ENCODE data around the gene ERICH4. TPM values are rescaled to one million over a fixed set of nuclear protein-coding genes. Genes with fewer than 3 reads are reported as not detected.

ERICH4 gene
- total RNA-seq, 1 donor from 2014 or later, result not detected

- no peak overlapping the region for H3K4me2 ChIP-seq (ENCODE audit: low read length)
- H3K9me3 Mint-ChIP-seq (ENCODE audit: unreplicated experiment), result no peaks in the 10 kb centered on the region
- no peak overlapping the region for H3K27ac Mint-ChIP-seq (ENCODE audit: unreplicated experiment)
- peaks cover 19% of the 10 kb centered on the region for H3K4me1 Mint-ChIP-seq (ENCODE audit: low read depth, unreplicated experiment)
- peaks cover 15% of the 10 kb centered on the region for H4K20me1 ChIP-seq (ENCODE audit: insufficient read depth, low read length)
- no peaks in the 10 kb centered on the region for H3K36me3 ChIP-seq (ENCODE audit: insufficient read depth, low read length)
- H3K9me3 ChIP-seq (ENCODE audit: insufficient read depth, low read depth, low read length), result no peaks in the 10 kb centered on the region
- H3K9ac ChIP-seq (ENCODE audit: low read length), result no peak overlapping the region
- FAIRE-seq, result no peak
- no peaks in the 10 kb centered on the region for H3K27me3 ChIP-seq (ENCODE audit: insufficient read depth, low read length)
- no peaks in the 10 kb centered on the region for H3K36me3 Mint-ChIP-seq (ENCODE audit: low read depth, unreplicated experiment)
- DNase-seq (ENCODE audit: low read depth), result no peak
- no peak overlapping the region for H2AFZ ChIP-seq (ENCODE audit: low read depth, low read length)
- H3K79me2 ChIP-seq (ENCODE audit: insufficient read depth, low read length), result no peaks in the 10 kb centered on the region
- TF ChIP-seq CTCF (IDR thresholded peaks at IDR 0.05; ENCODE audit: insufficient read depth, low read depth, low read length) (no peak), EZH2 (IDR thresholded peaks at IDR 0.05; ENCODE audit: insufficient read depth, low read length) (no peak)
- no peaks in the 10 kb centered on the region for H3K27me3 Mint-ChIP-seq (ENCODE audit: low read depth, unreplicated experiment)
- no peak overlapping the region for H3K27ac ChIP-seq (ENCODE audit: low read depth, low read length)
- H3K4me3 Mint-ChIP-seq (ENCODE audit: unreplicated experiment), result no peak overlapping the region
- H3K4me1 ChIP-seq (ENCODE audit: insufficient read depth, low read length), result no peaks in the 10 kb centered on the region
- no peak overlapping the region for H3K4me3 ChIP-seq (ENCODE audit: insufficient read depth, low read depth, low read length)
These were observed 37.2 kb upstream of the ERICH4 start for GRCh38 chr19:41405776-41406175.

GRCh38 chr19:41407271-41407670 is 35.7 kb upstream of the ERICH4 start:
- no peaks in the 10 kb centered on the region for H3K9me3 ChIP-seq (ENCODE audit: insufficient read depth, low read depth, low read length)

More at GRCh38 chr19:41407271-41407670, 35.7 kb upstream of the ERICH4 start:
- peaks cover 5% of the 10 kb centered on the region for H3K36me3 Mint-ChIP-seq (ENCODE audit: low read depth, unreplicated experiment)
- H3K9me3 Mint-ChIP-seq (ENCODE audit: unreplicated experiment), result no peaks in the 10 kb centered on the region
- Histone ChIP-seq H3K79me2 (ENCODE audit: insufficient read depth, low read length) (no peaks in the 10 kb centered on the region), H4K20me1 (ENCODE audit: insufficient read depth, low read length) (peaks cover 15% of the 10 kb centered on the region), H3K4me1 (ENCODE audit: insufficient read depth, low read length) (no peaks in the 10 kb centered on the region), H3K9ac (ENCODE audit: low read length) (no peak overlapping the region), H3K27ac (ENCODE audit: low read depth, low read length) (no peak overlapping the region), H3K4me3 (ENCODE audit: insufficient read depth, low read depth, low read length) (no peak overlapping the region), H3K27me3 (ENCODE audit: insufficient read depth, low read length) (no peaks in the 10 kb centered on the region), H2AFZ (ENCODE audit: low read depth, low read length) (no peak overlapping the region), H3K36me3 (ENCODE audit: insufficient read depth, low read length) (no peaks in the 10 kb centered on the region), H3K4me2 (ENCODE audit: low read length) (no peak overlapping the region)
- H3K4me1 Mint-ChIP-seq (ENCODE audit: low read depth, unreplicated experiment), result peaks cover 22% of the 10 kb centered on the region
- DNase-seq (ENCODE audit: low read depth) (peak; percentile 19), FAIRE-seq (no peak)
- no peak for TF ChIP-seq EZH2 (IDR thresholded peaks at IDR 0.05; ENCODE audit: insufficient read depth, low read length)
- TF ChIP-seq CTCF (IDR thresholded peaks at IDR 0.05; ENCODE audit: insufficient read depth, low read depth, low read length), result no peak
- peak overlapping the region; percentile 42 for H3K4me3 Mint-ChIP-seq (ENCODE audit: unreplicated experiment)
- H3K27me3 Mint-ChIP-seq (ENCODE audit: low read depth, unreplicated experiment), result no peaks in the 10 kb centered on the region
- H3K27ac Mint-ChIP-seq (ENCODE audit: unreplicated experiment), result peak overlapping the region; percentile 70
